ENCODE measurements around the gene DPF1. TPM values are rescaled to one million over a fixed set of nuclear protein-coding genes. Genes with fewer than 3 reads are reported as not detected.
A peak's percentile ranks its signal among the peaks of the same experiment; 100 is the strongest.

The DPF1 gene
- total RNA-seq (2014; rRNA removed; shearing (Covaris generic); ENCODE audit: low replicate concordance) = 2.5 and 3.2 TPM in 2 replicates

DNA sequence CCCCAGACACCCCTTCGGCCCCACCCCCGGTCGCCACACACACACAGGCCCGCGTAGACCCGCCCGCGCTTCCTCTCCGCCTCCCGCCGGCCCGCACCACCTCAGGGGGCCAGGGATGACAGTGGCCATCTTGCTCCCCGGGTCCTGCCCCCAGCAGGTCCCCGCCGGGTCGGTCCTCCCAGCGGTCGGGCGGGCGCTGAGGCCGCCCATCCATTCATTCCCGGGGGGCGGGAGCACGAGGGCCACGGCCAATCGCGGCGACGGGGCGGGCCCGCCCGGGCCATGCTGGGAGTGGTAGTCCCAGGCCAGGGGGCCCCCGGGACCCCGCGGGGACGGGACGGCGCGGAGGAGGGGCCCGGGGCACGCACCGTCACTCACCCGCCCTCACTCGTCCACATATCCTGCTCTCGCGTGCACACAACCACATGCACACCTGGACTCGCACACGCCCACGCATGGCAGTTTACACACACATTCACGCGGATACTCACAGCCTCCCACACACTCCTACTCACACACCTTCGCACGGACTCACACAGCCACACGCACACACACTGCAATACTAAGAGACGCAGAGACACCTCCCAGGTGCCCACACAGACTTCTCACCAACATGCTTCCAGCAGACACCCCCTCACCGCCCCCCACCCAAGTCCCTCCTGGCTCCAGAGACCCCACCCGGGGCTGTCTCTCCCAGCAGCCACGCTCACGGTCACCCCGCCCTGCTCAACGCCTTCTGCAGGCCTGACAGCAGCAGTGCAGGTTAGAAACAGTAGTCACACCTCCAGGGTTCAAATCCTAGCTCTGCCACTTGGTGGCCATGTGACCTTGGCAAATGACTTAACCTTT lies at the start of gene DPF1:
TSS of gene DPF1 (minus strand) at position 209 of the 849 bp plus-strand sequence. CDS start at position 129, 80 bp downstream.
- peak; percentile 96 for DNase-seq
- Histone ChIP-seq H3K4me1 (ENCODE audit: low read length) (peaks cover 22% of the 10 kb centered on the region), H3K4me2 (ENCODE audit: low read depth, low read length, poor library complexity, severe bottlenecking) (peak within 1 kb of the TSS; percentile 80), H3K9ac (ENCODE audit: low read length) (peak within 1 kb of the TSS; percentile 74), H3K9me2 (replicated peaks; ENCODE audit: insufficient read depth, low read length) (no peaks in the 10 kb centered on the region), H3K79me2 (ENCODE audit: low read length) (peaks cover 8% of the 10 kb centered on the region; the same call in 1 of the 2 replicates), H3K4me3 (ENCODE audit: low read length) (peak within 1 kb of the TSS; percentile 73), H3K27ac (ENCODE audit: low read length) (no peak within 1 kb of the TSS), H3K9me3 (ENCODE audit: low read length) (no peaks in the 10 kb centered on the region), H2AFZ (ENCODE audit: low read length) (peak within 1 kb of the TSS; percentile 89; the same call in 1 of the 2 replicates), H4K20me1 (ENCODE audit: insufficient read depth, low read depth, low read length) (no peaks in the 10 kb centered on the region), H3K36me3 (ENCODE audit: insufficient read depth, low read length) (no peaks in the 10 kb centered on the region), H3K27me3 (ENCODE audit: low read length) (no peaks in the 10 kb centered on the region)

DNA sequence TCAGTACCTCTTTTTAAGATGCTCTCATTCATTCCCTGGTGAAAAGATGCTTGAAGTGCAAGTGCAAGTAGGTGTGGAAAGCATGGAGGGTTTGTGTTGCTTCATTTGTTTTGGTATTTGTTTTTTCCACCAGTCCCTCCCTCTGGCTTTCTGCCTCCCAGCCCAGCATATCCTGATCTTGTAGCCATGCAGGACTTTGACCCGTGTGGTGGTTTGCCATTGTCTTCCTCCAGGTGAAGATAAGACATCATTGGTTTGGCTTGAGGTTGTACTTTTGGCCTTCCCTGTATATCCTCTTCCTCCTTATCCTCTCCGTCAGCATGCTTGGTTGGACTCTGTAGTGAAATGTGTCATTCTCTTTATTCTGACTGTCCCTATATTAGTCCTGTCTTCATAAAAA lies 49.5 kb upstream of the DPF1 start:
- Histone ChIP-seq H2AFZ (ENCODE audit: low read length) (no peak overlapping the region), H3K4me1 (ENCODE audit: low read length) (no peaks in the 10 kb centered on the region), H3K9me3 (ENCODE audit: low read length) (no peaks in the 10 kb centered on the region), H3K4me3 (ENCODE audit: low read length) (no peak overlapping the region), H3K9ac (ENCODE audit: low read length) (no peak overlapping the region), H3K27me3 (ENCODE audit: low read length) (no peaks in the 10 kb centered on the region), H3K27ac (ENCODE audit: low read length) (no peak overlapping the region), H3K36me3 (ENCODE audit: insufficient read depth, low read length) (no peaks in the 10 kb centered on the region), H4K20me1 (ENCODE audit: insufficient read depth, low read depth, low read length) (no peaks in the 10 kb centered on the region), H3K79me2 (ENCODE audit: low read length) (no peaks in the 10 kb centered on the region), H3K4me2 (ENCODE audit: low read depth, low read length, poor library complexity, severe bottlenecking) (no peak overlapping the region), H3K9me2 (replicated peaks; ENCODE audit: insufficient read depth, low read length) (no peaks in the 10 kb centered on the region)
- no peak for DNase-seq

DNA sequence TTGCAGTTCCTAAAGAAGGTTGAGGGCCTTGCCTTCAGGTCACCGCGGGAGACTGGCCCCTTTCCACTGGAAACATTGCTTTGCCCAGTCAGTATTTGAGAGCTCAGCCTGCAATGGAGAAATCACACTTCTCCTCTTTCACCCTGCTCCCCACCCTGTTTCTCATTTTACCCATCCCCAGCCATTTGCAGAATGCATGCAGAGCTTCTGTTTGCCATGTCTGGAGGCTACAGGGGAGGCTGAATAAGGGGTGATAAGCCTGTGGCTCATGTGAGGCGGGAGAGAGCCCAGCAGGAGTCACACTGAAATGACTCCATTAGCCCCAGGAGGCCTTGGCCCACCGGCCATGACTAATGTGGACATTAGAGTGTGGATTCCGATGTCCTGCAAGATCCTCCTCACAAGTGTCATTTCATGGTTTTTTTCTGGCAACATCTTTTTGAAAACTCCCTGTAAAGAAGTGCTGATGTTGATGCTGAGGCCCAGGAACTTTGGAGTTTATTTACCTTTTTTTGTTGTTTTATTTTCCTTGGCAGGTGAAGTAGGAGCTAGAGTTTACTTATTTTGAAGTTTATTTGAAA lies 46.7 kb upstream of the DPF1 start:
- H3K4me2 ChIP-seq (ENCODE audit: low read depth, low read length, poor library complexity, severe bottlenecking) = no peak overlapping the region
- no peak overlapping the region for H3K27ac ChIP-seq (ENCODE audit: low read length)
- H3K9me3 ChIP-seq (ENCODE audit: low read length) = no peaks in the 10 kb centered on the region
- no peak overlapping the region for H3K9ac ChIP-seq (ENCODE audit: low read length)
- no peaks in the 10 kb centered on the region for H3K36me3 ChIP-seq (ENCODE audit: insufficient read depth, low read length)
- H3K4me1 ChIP-seq (ENCODE audit: low read length) = no peaks in the 10 kb centered on the region
- no peak overlapping the region for H2AFZ ChIP-seq (ENCODE audit: low read length)
- H3K79me2 ChIP-seq (ENCODE audit: low read length) = no peaks in the 10 kb centered on the region
- H3K4me3 ChIP-seq (ENCODE audit: low read length) = no peak overlapping the region
- no peak for DNase-seq
- H4K20me1 ChIP-seq (ENCODE audit: insufficient read depth, low read depth, low read length) = no peaks in the 10 kb centered on the region
- H3K9me2 ChIP-seq (replicated peaks; ENCODE audit: insufficient read depth, low read length) = no peaks in the 10 kb centered on the region
- no peaks in the 10 kb centered on the region for H3K27me3 ChIP-seq (ENCODE audit: low read length)

DNA sequence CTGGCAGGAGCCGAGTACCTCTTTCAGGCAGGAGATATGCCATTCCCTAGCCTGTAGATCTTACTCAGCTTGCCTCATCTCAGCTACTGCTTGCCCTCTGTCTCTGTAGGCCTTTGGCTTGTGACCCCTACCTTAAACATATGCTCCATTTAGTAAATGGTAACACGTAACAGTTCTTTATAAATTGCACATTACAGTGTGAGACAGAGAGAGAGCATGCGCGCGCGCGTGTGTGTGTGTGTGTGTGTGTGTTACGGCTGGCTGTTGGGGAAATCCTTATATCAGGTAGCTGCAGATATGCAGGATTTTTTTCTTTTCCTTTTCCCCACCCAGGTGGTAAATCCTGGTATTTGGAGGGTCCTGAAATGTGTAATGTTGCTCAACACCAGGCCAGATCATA lies 44.5 kb upstream of the DPF1 start:
- Histone ChIP-seq H4K20me1 (ENCODE audit: insufficient read depth, low read depth, low read length) (no peaks in the 10 kb centered on the region), H3K27ac (ENCODE audit: low read length) (no peak overlapping the region), H3K79me2 (ENCODE audit: low read length) (no peaks in the 10 kb centered on the region), H3K4me3 (ENCODE audit: low read length) (no peak overlapping the region), H3K27me3 (ENCODE audit: low read length) (no peaks in the 10 kb centered on the region), H3K9me3 (ENCODE audit: low read length) (no peaks in the 10 kb centered on the region), H2AFZ (ENCODE audit: low read length) (no peak overlapping the region), H3K4me1 (ENCODE audit: low read length) (0 out of 2 replicates have a peak, but pooled peaks cover 3% of the 10 kb centered on the region), H3K4me2 (ENCODE audit: low read depth, low read length, poor library complexity, severe bottlenecking) (no peak overlapping the region), H3K36me3 (ENCODE audit: insufficient read depth, low read length) (no peaks in the 10 kb centered on the region), H3K9ac (ENCODE audit: low read length) (no peak overlapping the region), H3K9me2 (replicated peaks; ENCODE audit: insufficient read depth, low read length) (no peaks in the 10 kb centered on the region)
- no peak for DNase-seq

DNA sequence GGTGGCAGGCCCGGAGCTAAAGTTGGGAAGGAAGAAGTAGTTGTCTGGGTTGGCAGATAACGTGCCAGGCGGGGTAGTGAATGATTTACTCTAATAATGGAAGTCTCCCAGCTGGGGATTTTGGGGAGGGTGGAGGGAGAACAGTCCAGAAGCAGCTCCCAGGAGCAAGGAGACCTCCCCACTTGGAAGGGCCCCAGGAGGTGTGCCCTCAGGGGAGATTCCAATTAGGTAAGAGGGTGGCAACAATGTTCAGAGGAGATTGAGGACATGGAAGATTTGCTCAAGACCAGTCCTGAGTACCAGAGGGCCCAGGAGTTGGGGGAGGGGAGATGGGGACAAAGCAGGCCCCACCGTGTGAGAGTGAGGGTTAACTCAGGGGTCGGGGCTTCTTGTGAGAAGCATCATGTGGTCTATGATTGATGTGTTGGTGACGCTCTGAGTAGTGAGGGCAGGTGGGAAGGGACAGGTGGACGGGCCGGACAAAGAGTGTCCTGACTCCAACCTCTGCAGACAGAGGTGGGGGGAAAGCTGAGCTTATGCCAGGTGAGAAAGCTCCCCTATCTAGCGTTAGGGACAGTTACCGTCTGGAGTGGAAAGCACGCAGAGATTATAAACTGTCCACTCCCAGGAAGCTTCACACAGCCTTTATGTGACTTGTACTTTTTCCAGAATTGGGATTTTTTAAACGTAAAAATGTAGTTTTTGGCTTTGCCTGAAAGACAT lies 43.9 kb upstream of the DPF1 start:
- no peak overlapping the region for H3K4me2 ChIP-seq (ENCODE audit: low read depth, low read length, poor library complexity, severe bottlenecking)
- no peak overlapping the region for H3K9ac ChIP-seq (ENCODE audit: low read length)
- H3K4me3 ChIP-seq (ENCODE audit: low read length) = no peak overlapping the region
- H2AFZ ChIP-seq (ENCODE audit: low read length) = no peak overlapping the region
- no peaks in the 10 kb centered on the region for H3K9me3 ChIP-seq (ENCODE audit: low read length)
- H3K4me1 ChIP-seq (ENCODE audit: low read length) = 0 out of 2 replicates have a peak, but pooled peaks cover 3% of the 10 kb centered on the region
- DNase-seq = no peak
- H3K27ac ChIP-seq (ENCODE audit: low read length) = no peak overlapping the region
- no peaks in the 10 kb centered on the region for H3K36me3 ChIP-seq (ENCODE audit: insufficient read depth, low read length)
- no peaks in the 10 kb centered on the region for H3K9me2 ChIP-seq (replicated peaks; ENCODE audit: insufficient read depth, low read length)
- no peaks in the 10 kb centered on the region for H4K20me1 ChIP-seq (ENCODE audit: insufficient read depth, low read depth, low read length)
- no peaks in the 10 kb centered on the region for H3K79me2 ChIP-seq (ENCODE audit: low read length)
- no peaks in the 10 kb centered on the region for H3K27me3 ChIP-seq (ENCODE audit: low read length)

DNA sequence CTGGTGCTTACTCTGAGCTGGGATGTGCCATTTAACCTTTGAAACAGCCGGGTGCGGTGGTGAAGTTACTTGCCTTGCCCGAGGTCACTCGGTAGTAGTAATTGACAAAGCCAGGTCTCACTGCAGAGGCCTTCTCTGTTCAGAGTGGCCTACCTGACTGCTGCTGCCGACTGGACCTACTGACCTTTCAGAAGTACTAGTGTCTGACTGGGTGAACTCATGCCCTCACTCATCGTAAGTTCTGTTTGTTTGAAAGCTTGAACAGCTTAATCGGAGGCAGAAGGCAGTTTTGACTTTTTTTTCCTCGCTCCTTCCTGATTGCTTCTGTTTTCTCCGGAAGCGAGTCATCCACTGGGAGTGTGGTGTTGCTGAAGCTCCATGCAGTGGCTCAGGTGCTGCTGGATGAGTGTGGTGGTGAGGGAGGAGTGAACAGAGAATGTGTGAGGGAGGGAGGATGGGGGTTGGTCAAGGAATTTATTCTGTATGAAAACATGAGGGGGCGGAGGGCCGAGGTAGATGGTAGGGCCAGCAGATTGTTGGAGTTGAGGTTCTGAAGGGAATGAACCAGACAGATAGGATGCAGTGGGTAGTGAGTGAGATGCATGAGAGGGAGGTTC lies 43.1 kb upstream of the DPF1 start:
- Histone ChIP-seq H3K36me3 (ENCODE audit: insufficient read depth, low read length) (no peaks in the 10 kb centered on the region), H3K9me2 (replicated peaks; ENCODE audit: insufficient read depth, low read length) (no peaks in the 10 kb centered on the region), H3K4me2 (ENCODE audit: low read depth, low read length, poor library complexity, severe bottlenecking) (no peak overlapping the region), H2AFZ (ENCODE audit: low read length) (no peak overlapping the region), H4K20me1 (ENCODE audit: insufficient read depth, low read depth, low read length) (no peaks in the 10 kb centered on the region), H3K27ac (ENCODE audit: low read length) (no peak overlapping the region), H3K4me1 (ENCODE audit: low read length) (0 out of 2 replicates have a peak, but pooled peaks cover 3% of the 10 kb centered on the region), H3K27me3 (ENCODE audit: low read length) (no peaks in the 10 kb centered on the region), H3K79me2 (ENCODE audit: low read length) (no peaks in the 10 kb centered on the region), H3K4me3 (ENCODE audit: low read length) (no peak overlapping the region), H3K9me3 (ENCODE audit: low read length) (no peaks in the 10 kb centered on the region), H3K9ac (ENCODE audit: low read length) (no peak overlapping the region)
- DNase-seq = no peak

DNA sequence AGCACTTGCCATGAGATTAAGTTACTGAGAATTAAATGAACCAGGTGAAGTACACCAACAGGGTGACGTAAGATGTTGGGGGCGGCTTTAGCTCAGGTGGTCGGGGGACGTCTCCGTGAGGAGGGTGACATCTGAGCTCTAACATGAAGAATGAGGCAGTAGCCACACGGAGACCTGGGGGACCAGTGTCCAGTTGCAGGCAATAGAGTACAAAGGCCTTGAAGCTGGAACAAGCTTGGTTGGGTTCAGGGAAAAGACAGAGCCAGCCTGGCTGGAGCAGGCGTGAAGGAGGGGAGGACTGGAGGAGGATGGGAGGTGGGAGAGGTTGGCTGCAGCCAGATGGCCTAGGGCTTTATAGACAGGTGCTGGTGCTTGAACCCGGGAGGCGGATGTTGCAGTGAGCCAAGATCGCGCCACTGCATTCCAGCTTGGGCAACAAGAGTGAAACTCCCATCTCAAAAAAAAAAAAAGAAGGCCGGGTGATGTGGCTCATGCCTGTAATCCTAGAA lies 42.0 kb upstream of the DPF1 start:
- no peaks in the 10 kb centered on the region for H3K79me2 ChIP-seq (ENCODE audit: low read length)
- no peak overlapping the region for H3K4me2 ChIP-seq (ENCODE audit: low read depth, low read length, poor library complexity, severe bottlenecking)
- H3K9ac ChIP-seq (ENCODE audit: low read length) = no peak overlapping the region
- no peak for DNase-seq
- H3K27ac ChIP-seq (ENCODE audit: low read length) = no peak overlapping the region
- H3K9me3 ChIP-seq (ENCODE audit: low read length) = no peaks in the 10 kb centered on the region
- no peaks in the 10 kb centered on the region for H3K27me3 ChIP-seq (ENCODE audit: low read length)
- no peak overlapping the region for H2AFZ ChIP-seq (ENCODE audit: low read length)
- H4K20me1 ChIP-seq (ENCODE audit: insufficient read depth, low read depth, low read length) = no peaks in the 10 kb centered on the region
- no peak overlapping the region for H3K4me3 ChIP-seq (ENCODE audit: low read length)
- no peaks in the 10 kb centered on the region for H3K36me3 ChIP-seq (ENCODE audit: insufficient read depth, low read length)
- H3K4me1 ChIP-seq (ENCODE audit: low read length) = 0 out of 2 replicates have a peak, but pooled peaks cover 3% of the 10 kb centered on the region
- no peaks in the 10 kb centered on the region for H3K9me2 ChIP-seq (replicated peaks; ENCODE audit: insufficient read depth, low read length)

Data from Karpas-422 (cell line).